NCI-H82 treated with DMSO at 0.1 percent for 48 hours (cell line): ENCODE data around the gene PRKCD.

ENCODE experiments used
- DNase-seq: peaks from one replicate; lab custom pipeline; 2025; ENCODE audit not compliant: unreplicated experiment; lab: John Stamatoyannopoulos, UW

PRKCD gene

DNA sequence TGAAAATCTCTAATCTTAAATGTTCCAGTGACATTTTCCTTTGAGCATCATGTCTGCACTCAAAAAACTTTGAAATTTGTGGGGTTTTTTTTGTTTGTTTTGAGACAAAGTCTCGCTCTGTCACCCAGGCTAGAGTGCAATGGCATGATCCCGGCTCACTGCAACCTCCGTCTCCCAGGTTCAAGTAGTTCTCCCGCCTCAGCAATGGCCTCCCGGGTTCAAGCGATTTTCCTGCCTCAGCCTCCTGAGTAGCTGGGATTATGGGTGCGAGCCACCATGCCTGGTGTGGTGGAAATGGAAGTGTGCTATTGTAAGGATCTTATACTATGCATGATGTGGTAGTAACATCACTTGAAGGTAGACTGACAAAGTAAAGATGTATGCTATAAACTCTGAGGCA lies 52.3 kb downstream of the PRKCD start:
- DNase-seq = no peak

DNA sequence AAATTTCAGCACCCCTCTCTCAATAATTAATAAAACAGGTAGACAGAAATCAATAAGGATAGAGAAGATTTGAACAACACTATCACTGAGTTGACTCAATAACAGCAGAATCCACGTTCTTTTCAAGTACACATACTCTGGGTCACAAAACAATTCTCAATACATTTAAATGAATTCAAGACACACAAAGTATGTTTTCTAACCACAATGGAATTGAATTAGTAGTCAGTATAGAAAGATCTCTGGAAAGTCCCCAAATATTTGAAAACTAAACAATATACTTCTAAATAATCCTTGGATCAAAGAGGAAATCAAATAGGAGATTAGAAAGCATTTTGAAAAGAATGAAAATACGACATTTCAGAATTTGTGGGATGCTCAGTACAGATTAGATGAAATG lies 54.8 kb downstream of the PRKCD start:
- DNase-seq = no peak

DNA sequence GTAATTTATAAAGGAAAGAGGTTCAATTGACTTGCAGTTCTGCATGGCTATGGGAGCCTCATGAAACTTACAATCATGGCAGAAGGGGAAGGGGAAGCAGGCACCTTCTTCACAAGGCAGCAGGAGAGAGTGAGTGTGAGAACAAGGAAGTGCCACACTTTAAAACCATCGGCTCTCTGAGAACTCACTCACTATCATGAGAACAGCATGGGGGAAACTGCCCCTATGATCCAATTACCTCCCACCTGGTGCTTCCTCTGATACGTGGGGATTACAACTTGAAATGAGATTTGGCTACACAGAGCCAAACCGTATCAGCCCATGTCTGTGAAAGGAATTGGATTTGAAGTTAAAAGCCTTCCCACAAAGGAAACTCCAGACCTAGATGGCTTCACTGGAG lies 55.7 kb downstream of the PRKCD start:
- peak; percentile 92 for DNase-seq

DNA sequence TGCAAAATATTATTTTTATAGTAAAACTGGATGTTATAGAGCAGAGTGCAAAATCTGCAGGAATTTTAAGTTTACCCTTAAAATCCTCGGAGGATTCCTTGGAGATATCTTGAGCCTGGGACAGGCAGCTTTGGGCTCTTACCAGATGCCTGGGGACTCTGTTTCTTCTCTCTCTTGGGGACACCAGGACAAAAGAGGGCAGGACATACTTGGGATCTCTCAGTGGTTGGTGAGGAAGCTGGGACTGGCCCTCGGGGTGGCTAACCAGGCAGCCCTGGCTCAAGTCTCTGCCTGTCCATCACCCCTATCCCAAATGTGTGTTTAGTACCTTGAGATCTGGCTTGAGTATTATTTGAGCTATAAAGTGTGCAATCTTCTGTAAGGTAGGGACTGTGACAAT lies 56.2 kb downstream of the PRKCD start:
- DNase-seq = no peak

DNA sequence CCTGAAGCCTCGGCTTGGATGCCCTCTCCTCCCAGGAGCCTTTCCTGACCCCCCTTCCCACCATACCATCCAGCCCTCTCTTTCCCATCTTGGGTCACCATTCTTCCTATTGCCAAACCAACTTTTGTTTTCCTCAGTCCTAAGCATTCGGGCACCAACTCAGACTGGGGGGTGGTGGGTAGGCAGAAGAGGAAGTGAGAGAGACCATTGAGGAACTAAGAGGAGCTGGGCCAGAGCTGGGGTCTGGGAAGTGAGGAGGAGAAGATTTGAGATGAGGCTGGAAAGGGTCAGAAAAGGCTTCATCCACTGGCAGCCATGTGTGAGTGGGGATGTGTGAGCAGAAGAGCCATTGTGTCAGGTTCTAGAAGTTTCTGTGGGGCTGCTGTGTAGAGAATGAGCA lies 57.1 kb downstream of the PRKCD start:
- no peak for DNase-seq

DNA sequence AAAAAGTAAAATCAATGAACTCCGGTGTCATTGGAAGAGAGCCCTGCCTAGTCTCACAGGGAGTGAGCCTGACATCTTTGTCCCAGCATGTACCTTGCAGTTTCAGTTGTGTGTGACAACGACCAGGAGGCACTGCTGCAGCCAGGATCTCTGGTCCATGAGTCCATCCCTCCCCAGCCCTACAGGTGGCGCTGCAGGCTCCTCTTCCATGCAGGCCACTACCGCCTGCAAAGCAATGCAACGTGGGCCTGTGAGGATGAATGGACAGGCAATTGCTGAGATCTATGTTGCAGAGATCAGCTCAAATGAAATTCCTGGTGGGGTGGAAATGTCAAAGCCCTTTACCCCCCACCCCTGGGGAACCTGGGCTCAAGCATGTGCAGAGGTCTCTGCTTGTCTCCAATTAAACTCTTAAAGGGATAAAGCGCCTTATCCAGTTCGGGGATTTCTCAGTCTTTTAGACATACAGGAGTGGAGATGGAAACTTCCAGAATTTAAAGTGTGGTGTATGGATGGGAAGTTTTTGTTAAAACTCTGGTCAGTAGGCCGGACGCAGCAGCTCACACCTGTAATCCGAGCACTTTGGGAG lies 59.0 kb downstream of the PRKCD start:
- DNase-seq = peak; percentile 51

DNA sequence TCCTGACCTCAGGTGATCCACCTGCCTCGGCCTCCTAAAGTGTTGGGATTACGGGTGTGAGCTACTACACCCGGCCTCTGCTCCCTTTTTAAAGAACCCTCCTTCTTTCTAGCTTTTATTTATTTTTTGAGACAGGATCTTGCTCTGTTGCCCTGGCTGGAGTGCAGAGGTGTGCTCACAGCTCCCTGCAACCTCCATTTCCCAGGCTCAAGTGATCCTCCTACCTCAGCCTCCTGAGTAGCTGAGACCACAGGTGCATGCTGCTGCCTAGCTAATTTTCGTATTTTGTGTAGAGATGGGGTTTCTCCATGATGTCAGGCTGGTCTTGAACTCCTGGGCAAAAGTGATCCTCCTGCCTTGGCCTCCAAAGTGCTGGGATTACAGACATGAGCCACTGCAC lies 60.3 kb downstream of the PRKCD start:
- DNase-seq = no peak

DNA sequence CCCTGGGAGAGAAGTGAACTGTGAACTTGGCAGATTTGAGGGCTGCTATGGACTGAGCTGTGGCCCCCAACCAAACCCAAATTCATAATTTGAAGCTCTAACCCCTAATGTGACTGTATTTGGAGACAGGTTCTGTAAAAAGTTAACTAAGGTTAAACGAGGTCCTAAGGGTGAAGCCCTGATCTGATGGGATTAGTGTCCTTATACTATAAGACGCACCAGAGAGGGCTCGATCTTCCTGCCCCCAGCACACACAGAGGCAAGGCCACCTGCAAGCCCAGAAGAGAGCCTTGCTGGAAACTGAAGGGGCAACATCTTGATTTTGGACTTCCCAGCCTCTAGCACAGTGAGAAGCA lies 60.8 kb downstream of the PRKCD start:
- DNase-seq = no peak

DNA sequence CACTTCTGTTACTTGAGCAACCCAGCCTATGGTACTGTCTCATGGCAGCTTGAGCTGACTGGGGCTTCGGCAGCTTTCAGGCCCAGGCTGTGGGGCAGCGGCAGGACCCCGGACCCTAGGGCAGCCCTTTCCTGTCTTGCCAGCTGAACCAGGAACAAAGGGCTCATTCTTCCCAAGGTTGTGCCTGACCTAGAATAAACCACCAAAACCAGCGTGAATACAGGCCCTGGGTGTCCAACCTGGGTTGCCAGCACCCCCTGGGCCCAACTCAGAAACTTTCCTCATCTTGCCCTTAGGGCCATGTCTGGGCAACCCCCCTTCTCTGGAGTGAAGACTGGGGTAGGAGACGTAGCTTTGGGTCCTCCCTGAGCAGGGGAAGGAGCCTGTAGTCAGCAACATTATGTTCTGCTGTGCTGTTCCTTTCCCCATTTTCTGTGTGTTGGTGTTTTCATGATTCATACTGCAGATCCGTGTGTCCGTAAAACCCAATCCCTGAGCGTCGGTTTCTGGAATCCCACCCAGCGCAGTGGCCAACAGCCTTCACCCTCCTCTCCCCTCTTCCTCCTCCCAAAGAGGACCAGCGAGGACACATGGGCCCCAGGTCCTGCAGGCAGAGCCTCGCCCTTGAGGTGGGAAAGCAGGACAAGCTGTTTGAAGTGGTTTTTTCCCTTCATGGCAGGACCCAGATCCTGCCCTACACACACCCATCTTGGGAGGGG lies 61.3 kb downstream of the PRKCD start:
- DNase-seq = no peak

DNA sequence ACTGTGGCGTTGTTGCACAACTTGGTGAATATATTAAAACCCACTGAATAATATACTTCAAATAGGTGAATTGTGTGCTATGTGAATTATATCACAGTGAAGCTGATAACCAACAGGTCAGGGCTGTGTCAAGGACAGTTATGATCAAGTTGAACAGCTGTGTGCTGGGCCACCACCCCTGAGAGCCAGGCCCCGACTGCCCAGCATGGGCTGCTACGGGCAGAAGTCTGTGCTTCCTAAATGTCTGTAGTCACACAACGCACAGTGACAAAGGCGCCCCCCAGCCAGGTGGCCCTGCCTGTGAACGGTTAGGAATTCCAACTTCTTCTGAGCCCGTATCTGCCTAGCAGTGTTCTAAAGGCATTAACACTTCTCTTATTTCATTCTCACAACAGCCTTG lies 62.0 kb downstream of the PRKCD start:
- no peak for DNase-seq

DNA sequence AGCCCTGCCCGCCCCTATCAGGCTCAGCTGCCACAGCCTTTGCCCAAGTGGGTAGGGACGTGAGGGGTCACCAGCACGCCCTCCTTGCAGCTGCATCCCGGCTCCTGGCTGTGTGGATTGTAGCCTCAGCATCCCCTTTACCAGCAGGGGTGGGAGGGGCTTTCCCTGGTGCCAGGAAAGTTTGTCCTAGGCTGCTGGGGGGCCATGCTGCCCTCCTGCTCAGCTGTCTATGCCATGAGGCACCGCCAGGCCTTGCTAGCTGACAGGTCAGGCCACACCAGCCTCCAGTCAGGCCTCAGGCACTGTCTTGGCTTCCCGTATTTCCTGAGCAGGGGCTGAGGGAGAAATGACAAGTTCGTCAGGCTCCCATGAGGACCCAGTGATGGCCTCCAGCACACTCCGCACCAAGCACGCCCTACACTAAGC lies 62.5 kb downstream of the PRKCD start:
- DNase-seq = no peak

DNA sequence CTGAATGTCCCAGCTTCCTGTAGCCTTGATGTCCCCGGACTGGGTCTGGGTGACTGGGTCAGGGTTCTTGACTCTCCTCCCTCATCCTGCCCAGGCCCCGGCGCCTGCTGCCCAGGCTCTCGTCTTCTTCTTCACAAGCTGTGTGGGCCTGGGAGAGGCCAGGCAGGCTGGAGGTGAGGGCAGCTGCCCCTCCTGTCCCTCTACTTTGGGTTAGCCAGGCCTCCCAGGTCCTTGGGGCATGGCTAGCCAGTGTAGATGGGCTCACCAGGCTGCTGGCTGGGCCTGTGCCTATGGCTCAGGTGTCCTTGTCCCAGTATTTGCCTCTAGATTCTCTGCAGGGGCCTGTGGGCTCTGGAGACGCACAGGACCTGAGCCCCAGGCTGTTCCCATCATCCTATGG lies 63.0 kb downstream of the PRKCD start:
- DNase-seq = no peak

DNA sequence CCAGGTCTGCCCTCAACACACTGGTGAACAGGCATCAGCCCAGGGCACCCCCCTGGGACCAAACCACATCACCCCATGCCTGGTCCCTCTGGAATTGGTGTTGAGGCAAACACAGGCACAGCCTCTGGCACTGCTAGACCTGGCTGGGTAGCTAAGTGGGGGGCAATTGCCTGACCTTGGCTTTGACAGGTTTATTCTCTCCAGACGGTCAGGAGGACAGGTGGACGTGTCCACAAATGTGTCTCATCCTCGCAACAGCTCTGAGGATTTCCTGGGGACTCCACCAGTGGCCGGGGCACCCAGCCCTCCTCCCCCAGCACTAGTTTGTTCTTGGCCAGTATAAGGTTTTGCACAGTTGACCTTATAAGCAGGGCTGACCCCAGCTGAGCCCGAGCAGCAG lies 63.5 kb downstream of the PRKCD start:
- no peak for DNase-seq

DNA sequence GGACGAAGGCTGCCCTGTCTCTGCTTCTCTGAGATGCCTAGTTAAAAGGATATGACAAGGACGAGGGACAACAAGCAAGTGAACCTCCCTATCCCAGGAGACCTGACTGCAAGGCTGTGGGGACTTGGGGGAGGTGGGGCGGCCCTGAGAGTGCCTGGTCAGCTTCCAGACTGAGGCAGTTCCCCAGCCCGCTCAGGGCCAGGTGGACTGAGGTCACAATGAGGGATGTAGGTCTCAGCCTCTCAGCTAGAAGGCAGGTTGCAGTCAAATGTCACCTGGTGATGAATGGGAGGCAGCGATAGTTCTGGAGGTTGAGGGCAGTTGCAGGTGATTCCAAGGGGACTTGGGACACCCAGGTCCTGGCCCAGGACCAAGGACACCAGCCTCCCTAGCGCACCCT lies 64.2 kb downstream of the PRKCD start:
- no peak for DNase-seq

DNA sequence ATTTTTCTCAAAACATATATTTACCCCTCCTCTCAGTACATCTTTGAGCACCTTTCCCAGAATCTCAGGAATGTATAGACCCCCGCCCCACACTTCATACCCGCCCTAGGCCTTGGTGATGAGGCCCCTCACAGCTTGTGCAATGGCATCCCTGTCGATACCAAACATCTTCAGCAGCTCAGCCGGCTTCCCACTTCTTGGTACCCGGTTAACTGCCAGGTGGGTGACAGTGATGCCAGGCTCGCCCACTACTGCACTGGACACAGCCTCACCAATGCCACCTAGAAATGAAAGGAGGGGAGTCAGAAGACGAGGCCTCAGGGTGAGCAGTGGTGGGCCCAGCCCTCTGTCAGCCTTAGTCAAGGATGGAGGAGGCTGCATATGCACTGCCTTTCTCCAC lies 64.6 kb downstream of the PRKCD start:
- no peak for DNase-seq

DNA sequence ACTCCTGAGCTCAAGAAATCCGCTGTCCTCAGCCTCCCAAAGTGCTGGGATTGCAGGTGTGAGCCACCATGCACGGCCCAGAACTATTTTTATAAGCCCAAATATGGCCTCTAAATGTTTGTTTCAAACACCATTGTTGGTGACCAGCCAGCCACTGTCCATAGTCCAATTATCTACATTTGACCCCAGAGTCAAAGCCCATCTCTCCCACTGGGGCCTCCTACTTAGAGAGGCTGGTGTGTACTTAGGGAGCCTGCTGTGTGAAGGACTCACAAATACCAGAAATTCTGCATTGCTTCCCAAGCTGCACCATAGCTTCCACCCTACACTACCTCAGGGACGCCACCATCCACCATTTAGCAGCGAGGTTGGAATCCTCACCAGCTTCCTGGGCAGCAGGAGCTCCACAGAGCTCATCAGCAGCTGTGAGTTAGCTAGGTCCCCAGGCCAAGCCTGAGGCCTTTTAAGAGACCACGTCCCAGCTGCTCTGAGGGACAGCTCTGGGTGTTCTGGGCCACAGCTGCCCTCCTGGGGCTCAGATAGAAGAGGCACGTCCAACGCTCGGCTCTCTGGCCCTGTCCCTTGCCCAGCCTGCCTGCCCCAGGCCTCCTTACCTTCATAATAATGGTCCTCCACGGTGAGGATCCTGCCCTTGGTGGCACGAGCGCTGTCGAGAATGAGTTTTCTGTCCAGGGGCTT lies 65.3 kb downstream of the PRKCD start:
- no peak for DNase-seq

DNA sequence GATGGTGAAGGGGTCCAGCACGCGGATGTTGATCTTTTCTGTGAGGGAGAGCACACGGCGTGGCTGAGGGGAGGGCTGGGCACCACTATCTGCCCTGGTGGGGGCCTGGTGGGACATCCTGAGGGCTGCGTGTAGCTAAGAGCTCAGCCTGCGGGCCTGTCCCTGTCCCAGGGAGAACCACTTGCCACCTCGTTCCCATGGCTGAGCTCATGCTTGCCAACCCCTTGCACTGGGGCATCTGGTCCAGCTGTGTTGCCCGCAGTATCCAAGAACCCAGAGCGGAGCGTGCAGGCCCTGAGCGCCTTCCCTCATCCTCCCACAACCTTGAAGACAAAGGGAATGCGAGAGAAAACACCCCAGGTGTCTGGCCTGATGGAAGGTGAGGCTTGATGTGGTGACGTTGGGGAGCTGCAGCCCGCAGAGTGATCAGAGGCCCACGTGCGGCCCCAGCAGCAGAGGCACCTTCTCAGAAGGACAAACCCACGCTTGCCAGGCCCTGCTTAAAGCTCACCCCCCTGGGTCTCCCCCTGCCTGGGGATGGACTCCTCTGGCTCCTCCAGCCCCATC lies 65.9 kb downstream of the PRKCD start:
- no peak for DNase-seq

DNA sequence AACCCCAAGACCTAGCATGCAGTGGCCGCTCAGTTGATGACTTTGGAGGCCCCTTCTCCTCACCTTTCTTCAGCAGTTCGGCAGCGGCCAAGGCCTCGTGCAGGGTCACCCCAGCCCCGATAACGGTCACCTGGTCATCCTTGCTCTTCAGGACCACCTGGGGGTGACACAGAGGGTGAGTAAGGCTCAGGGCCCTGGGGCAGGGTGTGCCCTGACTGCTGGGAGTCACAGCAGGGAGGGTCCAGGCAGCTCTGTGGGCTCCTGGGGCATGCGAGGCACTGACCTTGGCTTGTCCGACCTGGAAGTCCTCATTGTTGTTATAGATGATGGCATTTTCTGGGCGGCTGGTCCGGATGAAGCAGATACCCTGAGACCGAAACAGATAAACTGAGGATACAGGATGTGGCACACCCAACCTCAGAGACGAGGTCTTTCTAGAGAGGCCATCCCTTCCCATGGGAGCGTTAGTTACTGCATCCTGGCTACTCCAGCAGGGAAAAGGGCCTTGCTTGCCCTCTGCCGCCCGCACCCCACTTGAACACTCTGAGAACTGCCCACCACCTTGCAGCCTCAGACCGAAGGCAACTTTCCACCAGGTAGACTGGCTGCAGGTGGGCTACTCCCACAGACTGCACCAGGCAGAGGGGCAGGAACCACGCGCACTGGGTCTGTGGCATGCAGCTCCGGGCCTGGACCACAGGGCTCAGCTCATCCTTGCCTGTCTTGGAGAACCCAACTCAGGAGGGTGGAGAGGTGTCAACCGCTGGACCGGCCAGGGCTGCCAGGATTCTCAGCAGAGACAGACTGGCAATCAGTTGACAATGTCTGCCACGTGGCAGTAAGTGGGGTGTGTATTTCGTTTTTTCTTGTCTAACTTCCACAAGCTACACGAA lies 67.2 kb downstream of the PRKCD start:
- DNase-seq = no peak

DNA sequence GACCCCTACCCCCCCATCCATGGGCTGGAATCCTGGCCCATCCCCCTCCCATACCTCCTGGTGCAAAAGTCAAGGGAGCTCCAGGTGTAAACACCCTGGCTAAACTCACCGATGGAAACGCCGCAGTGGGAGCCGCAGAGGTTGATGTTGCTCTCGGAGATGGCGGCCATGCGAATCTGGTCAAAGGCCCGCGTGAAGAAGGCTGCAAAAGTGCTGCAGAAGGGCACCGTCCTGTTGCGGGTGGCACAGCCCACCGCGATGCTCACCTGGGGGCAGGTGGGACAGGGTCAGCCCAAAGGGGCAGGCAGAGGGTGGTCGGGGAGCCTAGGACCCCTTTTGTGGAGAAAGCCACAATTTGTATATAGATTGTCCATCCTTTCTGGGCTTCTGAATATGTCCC lies 68.2 kb downstream of the PRKCD start:
- no peak for DNase-seq

DNA sequence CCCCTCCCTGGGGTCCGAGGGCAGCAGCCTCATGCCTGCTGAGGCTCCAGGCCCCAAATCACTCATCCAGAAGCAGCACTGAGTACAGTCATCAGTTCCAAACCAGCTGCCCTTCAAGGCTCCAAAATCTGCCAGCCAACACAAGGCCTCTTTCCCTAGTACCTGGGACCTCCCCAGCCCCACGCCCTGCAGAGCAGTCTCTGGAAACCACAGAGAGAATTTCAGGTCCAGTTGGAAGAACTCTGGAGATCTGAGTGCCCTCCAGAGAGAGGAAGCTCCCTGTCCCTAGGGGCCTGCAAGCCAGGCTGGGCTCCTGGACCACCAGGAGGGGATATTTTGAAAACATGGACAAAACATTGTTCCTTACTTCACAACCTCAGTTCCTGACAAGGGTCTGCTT lies 68.6 kb downstream of the PRKCD start:
- DNase-seq = no peak

DNA sequence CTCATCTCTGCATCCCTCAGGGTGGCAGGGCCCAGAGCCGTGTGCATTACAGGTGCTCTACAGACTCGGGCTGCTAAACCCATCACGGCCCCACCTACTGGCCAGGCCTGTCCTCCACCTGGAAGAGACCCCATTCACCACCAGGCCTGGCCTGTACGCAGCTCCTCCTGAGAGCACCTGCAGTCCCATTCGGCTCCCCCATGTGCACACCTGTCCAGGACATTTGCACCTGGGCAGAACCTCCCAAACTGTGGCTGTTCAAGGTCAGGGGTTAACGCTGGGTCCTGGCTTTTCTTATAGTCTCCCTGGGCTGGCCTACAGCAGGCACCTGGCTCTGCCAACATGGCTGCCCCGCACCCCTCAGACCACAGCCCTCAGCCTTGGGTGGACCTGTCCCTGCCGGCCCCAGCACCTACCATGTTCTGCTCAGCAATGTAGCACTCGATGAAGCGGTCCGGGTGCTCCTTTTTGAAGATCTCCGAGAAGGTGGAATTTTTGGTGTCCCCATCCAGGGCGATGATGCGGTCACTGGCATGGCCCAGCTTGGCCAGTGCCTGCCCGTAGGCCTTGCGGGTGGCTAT lies 69.1 kb downstream of the PRKCD start:
- DNase-seq = no peak
